PFSK-1 (cell line): ENCODE measurements around the gene NECTIN4.

ENCODE experiments used
- FOXP2 ChIP-seq: optimal IDR thresholded peaks from 2 replicates; pipeline ENCODE3; 2011; ENCODE audit warnings: borderline replicate concordance, control low read depth, inconsistent platforms; ENCODE audit not compliant: insufficient read depth; ENCODE audit errors: extremely low read length, extremely low read depth
- POLR2AphosphoS5 ChIP-seq: IDR thresholded peaks from 2 replicates; pipeline ENCODE4 v1.6.1; 2012; ENCODE audit warnings: low read depth, mild to moderate bottlenecking, control low read depth, low read length, moderate library complexity
- REST ChIP-seq, 2 experiments: IDR thresholded peaks; 2 replicates each; pipeline versions ENCODE4 v1.6.1 to v1.8.0; 2011 to 2012; ENCODE audit warnings: low read depth in 2 of 2, low read length in 2 of 2, control low read depth in 1 of 2, inconsistent platforms in 1 of 2, mild to moderate bottlenecking in 1 of 2, moderate library complexity in 1 of 2; ENCODE audit not compliant: insufficient read depth in 1 of 2
- SIN3A ChIP-seq: IDR thresholded peaks from 2 replicates; pipeline ENCODE4 v1.6.1; 2012; ENCODE audit warnings: mild to moderate bottlenecking, low read length, moderate library complexity, borderline replicate concordance; ENCODE audit not compliant: insufficient read depth
- TAF1 ChIP-seq: IDR thresholded peaks from 2 replicates; pipeline ENCODE4 v1.6.1; 2012; ENCODE audit warnings: low read length, control low read depth, borderline replicate concordance; ENCODE audit not compliant: insufficient read depth

The NECTIN4 gene

DNA sequence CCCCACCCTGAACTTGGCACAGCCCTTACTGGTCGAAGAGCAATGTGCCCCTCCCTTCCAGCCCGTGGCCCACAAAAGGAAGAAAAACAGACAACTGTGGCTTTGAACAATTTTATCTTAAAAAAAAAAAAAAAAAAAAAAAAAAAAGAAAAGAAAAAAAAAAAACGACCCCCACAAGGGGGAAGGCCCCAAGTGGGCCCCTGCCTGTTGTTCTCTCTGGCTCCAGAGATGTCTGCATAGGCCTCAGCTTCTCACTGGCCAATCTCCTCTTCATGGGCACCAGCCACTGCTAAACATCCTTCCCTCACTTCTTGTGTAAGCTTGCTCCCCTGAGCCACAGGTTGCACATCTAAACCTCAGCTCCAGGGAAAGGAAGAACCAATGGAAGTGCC lies 50.2 kb downstream of the NECTIN4 start:
- no peak for TF ChIP-seq REST (IDR thresholded peaks at IDR 0.05; ENCODE audit: insufficient read depth in 1 of 2, low read depth in 2 of 2, low read length in 2 of 2)
- TF ChIP-seq FOXP2: no peak
- TF ChIP-seq POLR2AphosphoS5: no peak
- TF ChIP-seq TAF1: no peak
- no peak for TF ChIP-seq SIN3A

- TF ChIP-seq POLR2AphosphoS5: no peak
- no peak for TF ChIP-seq FOXP2
- TF ChIP-seq TAF1: no peak
- no peak for TF ChIP-seq REST (IDR thresholded peaks at IDR 0.05; ENCODE audit: insufficient read depth in 1 of 2, low read depth in 2 of 2, low read length in 2 of 2)
- no peak for TF ChIP-seq SIN3A
These were observed 50.7 kb downstream of the NECTIN4 start, which contains the start of gene TSTD1 for GRCh38 chr1:161038523-161039153. Gene TSTD1, minus strand, starts transcription at chr1:161038964. Its CDS starts 75 bp downstream, at chr1:161038889.

- no peak for TF ChIP-seq SIN3A
- no peak for TF ChIP-seq POLR2AphosphoS5
- TF ChIP-seq REST (IDR thresholded peaks at IDR 0.05; ENCODE audit: insufficient read depth in 1 of 2, low read depth in 2 of 2, low read length in 2 of 2): no peak
- no peak for TF ChIP-seq TAF1
- TF ChIP-seq FOXP2: no peak
These were observed 51.5 kb downstream of the NECTIN4 start for GRCh38 chr1:161037661-161038522.

- TF ChIP-seq SIN3A (no peak), REST (IDR thresholded peaks at IDR 0.05; ENCODE audit: insufficient read depth in 1 of 2, low read depth in 2 of 2, low read length in 2 of 2) (no peak), POLR2AphosphoS5 (no peak)
These were observed 55.6 kb downstream of the NECTIN4 start for GRCh38 chr1:161033751-161034150.

GRCh38 chr1:161032409-161032808 lies 56.9 kb downstream of the NECTIN4 start:
- TF ChIP-seq SIN3A (no peak), FOXP2 (no peak), POLR2AphosphoS5 (no peak), TAF1 (no peak), REST (IDR thresholded peaks at IDR 0.05; ENCODE audit: insufficient read depth in 1 of 2, low read depth in 2 of 2, low read length in 2 of 2) (no peak)
